Activated CD8-positive, alpha-beta memory T cell treated with anti-CD3 and anti-CD28 coated beads for 48 hours (primary cell): ENCODE data around the gene UTP20.

Experiments used
- DNase-seq, 3 experiments: peaks; one replicate each; pipeline ENCODE4 v3.0.0-alpha.2; 2020; ENCODE audit warnings: low read depth in 2 of 3, low spot score in 2 of 3

The UTP20 gene

GRCh38 chr12:101280006-101280505 is at the start of gene UTP20:
TSS of gene UTP20 (plus strand) at chr12:101280105. CDS start at chr12:101280283, 178 bp downstream.
- peak; percentile 78 to 90 (median 87) for DNase-seq

- DNase-seq, result no peak
Measured at GRCh38 chr12:101230547-101230946, 49.4 kb upstream of the UTP20 start.

GRCh38 chr12:101231636-101232035 is 48.3 kb upstream of the UTP20 start:
- DNase-seq, result no peak

GRCh38 chr12:101235686-101236085 is 44.2 kb upstream of the UTP20 start:
- DNase-seq, result no peak

- DNase-seq, result no peak
Measured at GRCh38 chr12:101238306-101238705, 41.6 kb upstream of the UTP20 start.

GRCh38 chr12:101238800-101239329 is 41.0 kb upstream of the UTP20 start:
- no peak for DNase-seq

GRCh38 chr12:101243074-101243473 is 36.8 kb upstream of the UTP20 start:
- no peak for DNase-seq

- DNase-seq, result no peak
Measured at GRCh38 chr12:101243616-101244015, 36.3 kb upstream of the UTP20 start.

- DNase-seq, result no peak
Measured at GRCh38 chr12:101256266-101256665, 23.6 kb upstream of the UTP20 start.

- no peak for DNase-seq
Measured at GRCh38 chr12:101257357-101257756, 22.5 kb upstream of the UTP20 start.

GRCh38 chr12:101267111-101267510 is 12.8 kb upstream of the UTP20 start:
- no peak for DNase-seq

- no peak for DNase-seq
Measured at GRCh38 chr12:101276433-101276832, 3.5 kb upstream of the UTP20 start.

- DNase-seq, result no peak
Measured at GRCh38 chr12:101277443-101277842, 2.5 kb upstream of the UTP20 start.

- DNase-seq, result no peak
Measured at GRCh38 chr12:101287357-101287756, 7.5 kb downstream of the UTP20 start.

- DNase-seq, result no peak
Measured at GRCh38 chr12:101297661-101298060, 17.8 kb downstream of the UTP20 start.

GRCh38 chr12:101298426-101298825 is 18.5 kb downstream of the UTP20 start:
- DNase-seq, result no peak

- DNase-seq, result no peak
Measured at GRCh38 chr12:101299346-101299745, 19.4 kb downstream of the UTP20 start.

- no peak for DNase-seq
Measured at GRCh38 chr12:101299931-101300330, 20.0 kb downstream of the UTP20 start.

- DNase-seq, result no peak
Measured at GRCh38 chr12:101302741-101303140, 22.8 kb downstream of the UTP20 start.

GRCh38 chr12:101305226-101305779 is 25.4 kb downstream of the UTP20 start:
- no peak for DNase-seq

- no peak for DNase-seq
Measured at GRCh38 chr12:101305794-101306193, 25.9 kb downstream of the UTP20 start.

GRCh38 chr12:101322480-101322879 is 42.6 kb downstream of the UTP20 start:
- DNase-seq, result no peak

GRCh38 chr12:101323255-101323654 is 43.4 kb downstream of the UTP20 start:
- no peak for DNase-seq
